Activated T-cell treated with anti-CD3 and anti-CD28 coated beads, Interleukin-2, amount 50 U/mL, for 72 hours (primary cell): ENCODE measurements around the gene PRDM8. TPM values are rescaled to one million over a fixed set of nuclear protein-coding genes. Genes with fewer than 3 reads are reported as not detected.

Experiments used
- total RNA-seq, 2 donors: library from RNA; stranded (reverse); gene quantifications; one replicate each; pipeline ENCODE4 v1.2.3, GENCODE V29; 2022

PRDM8 gene
- total RNA-seq, 2 donors from 2014 or later: 1.8 to 3.3 TPM

Other genes starting within 250 kb of the PRDM8 start
- 10 to 100 TPM in 1 of 2 donors, 1 to 10 TPM in 1; 6.7 to 12.4 TPM for gene ANTXR2, start 124.3 kb upstream of the PRDM8 start, total RNA-seq
- not detected for gene FGF5, start 69.2 kb downstream of the PRDM8 start, total RNA-seq
- gene CFAP299, start 138.2 kb downstream of the PRDM8 start, total RNA-seq: not detected